Activated CD8-positive, alpha-beta memory T cell treated with anti-CD3 and anti-CD28 coated beads for 4 hours (primary cell): ENCODE data around the gene RAB36.

Source experiments
- DNase-seq, 2 donors: peaks; one replicate each; pipeline ENCODE4 v3.0.0-alpha.2; 2020; ENCODE audit warnings: low read depth in 2 of 2

The RAB36 gene

GRCh38 chr22:23144932-23145877 is at the start of gene RAB36:
RAB36 (plus strand) TSS chr22:23145477; CDS start chr22:23146617, 1,140 bp downstream.
- DNase-seq = peak; percentile 51 to 70

GRCh38 chr22:23095733-23096342 is 49.4 kb upstream of the RAB36 start:
- no peak for DNase-seq

- DNase-seq = no peak
Observed at GRCh38 chr22:23097412-23098229, 47.7 kb upstream of the RAB36 start.

GRCh38 chr22:23098230-23098705 is 47.0 kb upstream of the RAB36 start:
- no peak for DNase-seq

GRCh38 chr22:23098718-23099530 is 46.4 kb upstream of the RAB36 start:
- no peak for DNase-seq

- no peak for DNase-seq
Observed at GRCh38 chr22:23099531-23099804, 45.8 kb upstream of the RAB36 start.

- DNase-seq = no peak
Observed at GRCh38 chr22:23100124-23100801, 45.0 kb upstream of the RAB36 start.

GRCh38 chr22:23101524-23101923 is 43.8 kb upstream of the RAB36 start:
- no peak for DNase-seq

GRCh38 chr22:23102002-23102655 is 43.1 kb upstream of the RAB36 start:
- no peak for DNase-seq

GRCh38 chr22:23102776-23103175 is 42.5 kb upstream of the RAB36 start:
- DNase-seq = no peak

GRCh38 chr22:23103199-23103954 is 41.9 kb upstream of the RAB36 start:
- no peak for DNase-seq

GRCh38 chr22:23104187-23104971 is 40.9 kb upstream of the RAB36 start:
- no peak for DNase-seq

GRCh38 chr22:23105304-23105703 is 40.0 kb upstream of the RAB36 start:
- no peak for DNase-seq

- no peak for DNase-seq
Observed at GRCh38 chr22:23105919-23106318, 39.4 kb upstream of the RAB36 start.

GRCh38 chr22:23106344-23106743 is 38.9 kb upstream of the RAB36 start:
- no peak for DNase-seq

- DNase-seq = no peak
Observed at GRCh38 chr22:23106906-23107367, 38.3 kb upstream of the RAB36 start.

GRCh38 chr22:23107487-23108248 is 37.6 kb upstream of the RAB36 start:
- DNase-seq = no peak
